HCT116 (cell line): ENCODE data around the gene DENND1A. TPM values are rescaled to one million over a fixed set of nuclear protein-coding genes. Genes with fewer than 3 reads are reported as not detected.

ENCODE experiments used
- ATAC-seq: fragments of 200-7000 bp; cut with Tn5 transposase; 2 replicates; pipeline ENCODE4 v1.9.1; 2020; ENCODE audit warnings: mild to moderate bottlenecking, moderate library complexity
- BruUV-seq: library from RNA; stranded (reverse); fragments of 400-500 nt; replicated peaks from 2 replicates; lab custom pipeline; 2021; lab: Mats Ljungman, UMichigan
- CTCF ChIA-PET: fragments of 300-600 bp; sonication (Branson Sonifier 250); formaldehyde crosslinking; loops from one replicate; lab custom pipeline; 2021; ENCODE audit warnings: antibody characterized with exemption; lab: Charles Lee
- POLR2A ChIA-PET: fragments of 300-600, 350-600 bp; sonication (Branson Sonifier 250); formaldehyde crosslinking; loops from one replicate; lab custom pipeline; 2021; ENCODE audit warnings: antibody characterized with exemption; lab: Charles Lee
- RAD21 ChIA-PET, 2 experiments: fragments of 300-600 bp; sonication (Branson Sonifier 250); formaldehyde crosslinking; loops; one replicate each; lab custom pipeline; 2023; ENCODE audit warnings: low total read pairs in 2 of 2; ENCODE audit not compliant: uncharacterized antibody in 2 of 2, unreplicated experiment in 2 of 2, low non-redundant PET in 1 of 2; lab: Charles Lee
- DNase-seq: peaks from one replicate; pipeline ENCODE4 v3.0.0-alpha.2; 2010; ENCODE audit warnings: low read depth, low spot score
- H2AFZ ChIP-seq: fragments of 200-600 bp; shearing (Covaris generic), sonication (generic); 2 replicates; pipeline ENCODE4 v1.6.1; 2017; ENCODE audit warnings: low read depth, mixed run types, mixed read lengths, antibody characterized with exemption, low read length; ENCODE audit not compliant: poor library complexity, severe bottlenecking
- H3K27ac ChIP-seq: 2 replicates; pipeline ENCODE4 v1.5.1; 2012; ENCODE audit warnings: low read depth, low read length
- H3K27me3 ChIP-seq: fragments of 200-600 bp; sonication (generic); 2 replicates; pipeline ENCODE4 v1.6.1; 2016; ENCODE audit warnings: mixed run types, low read length, mixed read lengths; ENCODE audit not compliant: insufficient read depth
- H3K36me3 ChIP-seq, 2 experiments: fragments of 200-500 bp in 1 of 2; fragments of 200-600 bp in 1 of 2; sonication (Bioruptor generic) in 1 of 2; sonication (generic) in 1 of 2; 2 replicates each; pipeline versions ENCODE4 v1.5.1 to v1.6.1; 2014 to 2016; ENCODE audit warnings: low read length in 2 of 2, inconsistent platforms in 1 of 2, mixed read lengths in 1 of 2, mixed run types in 1 of 2; ENCODE audit not compliant: insufficient read depth in 2 of 2, control insufficient read depth in 1 of 2
- H3K4me1 ChIP-seq, 2 experiments: fragments of 200-600 bp in 1 of 2; sonication (generic) in 1 of 2; 2 replicates each; pipeline versions ENCODE4 v1.5.1 to v1.6.1; 2012 to 2017; ENCODE audit warnings: low read length in 2 of 2, inconsistent platforms in 1 of 2, mild to moderate bottlenecking in 1 of 2, mixed read lengths in 1 of 2, mixed run types in 1 of 2, moderate library complexity in 1 of 2; ENCODE audit not compliant: insufficient read depth in 2 of 2, control insufficient read depth in 1 of 2
- H3K4me2 ChIP-seq: fragments of 200-600 bp; sonication (generic); 2 replicates; pipeline ENCODE4 v1.6.1; 2017; ENCODE audit warnings: mixed run types, low read length, mixed read lengths
- H3K4me3 ChIP-seq, 2 experiments: fragments of 200-600 bp in 1 of 2; sonication (generic) in 1 of 2; replicated peaks in 1 of 2; 2 replicates each; pipeline ENCODE4 v1.5.1; 2011 to 2016; ENCODE audit warnings: low read length in 2 of 2, control low read depth in 1 of 2, low read depth in 1 of 2, mild to moderate bottlenecking in 1 of 2, mixed read lengths in 1 of 2, mixed run types in 1 of 2
- H3K79me2 ChIP-seq: fragments of 200-600 bp; sonication (generic); 2 replicates; pipeline ENCODE4 v1.6.1; 2017; ENCODE audit warnings: mild to moderate bottlenecking, mixed run types, low read length, moderate library complexity, mixed read lengths; ENCODE audit not compliant: insufficient read depth
- H3K9ac ChIP-seq: fragments of 200-600 bp; sonication (generic); 2 replicates; pipeline ENCODE4 v1.6.1; 2016; ENCODE audit warnings: low read length, mixed read lengths
- H3K9me2 ChIP-seq: fragments of 200-600 bp; sonication (generic), shearing (Covaris generic); 2 replicates; pipeline ENCODE4 v1.6.1; 2017; ENCODE audit warnings: mixed run types, mild to moderate bottlenecking, moderate library complexity; ENCODE audit not compliant: insufficient read depth
- H3K9me3 ChIP-seq, 2 experiments: fragments of 200-500 bp in 1 of 2; fragments of 200-600 bp in 1 of 2; sonication (Bioruptor generic) in 1 of 2; sonication (generic) in 1 of 2; 2 replicates each; pipeline ENCODE4 v1.6.1; 2014 to 2017; ENCODE audit warnings: low read length in 2 of 2, mixed read lengths in 2 of 2, inconsistent platforms in 1 of 2, low read depth in 1 of 2, mild to moderate bottlenecking in 1 of 2, mixed run types in 1 of 2, moderate library complexity in 1 of 2; ENCODE audit not compliant: control insufficient read depth in 1 of 2, insufficient read depth in 1 of 2
- H4K20me1 ChIP-seq: fragments of 200-600 bp; sonication (generic), shearing (Covaris generic); 2 replicates; pipeline ENCODE4 v1.6.1; 2017; ENCODE audit warnings: mixed run types, mild to moderate bottlenecking, moderate library complexity; ENCODE audit not compliant: insufficient read depth
- EGR1 ChIP-seq: IDR thresholded peaks from 2 replicates; pipeline ENCODE4 v1.6.1; 2012; ENCODE audit warnings: low read depth
- ELF1 ChIP-seq: IDR thresholded peaks from 2 replicates; pipeline ENCODE4 v1.6.1; 2012; ENCODE audit warnings: low read depth, borderline replicate concordance
- EZH2phosphoT487 ChIP-seq: fragments of 200-600 bp; IDR thresholded peaks from 2 replicates; pipeline ENCODE4 v1.6.1; 2018; ENCODE audit warnings: antibody characterized with exemption, borderline replicate concordance
- JUND ChIP-seq: IDR thresholded peaks from 2 replicates; pipeline ENCODE4 v1.6.1; 2012
- POLR2AphosphoS5 ChIP-seq: IDR thresholded peaks from 2 replicates; pipeline ENCODE4 v1.6.1; 2011; ENCODE audit warnings: mild to moderate bottlenecking, low read depth, low read length, moderate library complexity
- RAD21 ChIP-seq: IDR thresholded peaks from 2 replicates; pipeline ENCODE4 v1.6.1; 2012; ENCODE audit warnings: low read depth, mild to moderate bottlenecking
- SIN3A ChIP-seq: IDR thresholded peaks from 2 replicates; pipeline ENCODE4 v1.6.1; 2012; ENCODE audit warnings: low read depth
- SP1 ChIP-seq: IDR thresholded peaks from 2 replicates; pipeline ENCODE4 v1.6.1; 2012; ENCODE audit warnings: low read depth
- SRF ChIP-seq: IDR thresholded peaks from 2 replicates; pipeline ENCODE4 v1.6.1; 2012; ENCODE audit warnings: low read depth
- ZBTB33 ChIP-seq: IDR thresholded peaks from 2 replicates; pipeline ENCODE4 v1.6.1; 2011; ENCODE audit warnings: mild to moderate bottlenecking, low read length, moderate library complexity; ENCODE audit not compliant: insufficient replicate concordance; ENCODE audit errors: extremely low read depth
- ZNF274 ChIP-seq: fragments of 200-500 bp; sonication (Bioruptor generic); IDR thresholded peaks from 2 replicates; pipeline ENCODE4 v1.6.1; 2014; ENCODE audit warnings: mild to moderate bottlenecking, low read depth, low read length, inconsistent platforms
- intact Hi-C: fragments of 100-400 bp; cut with micrococcal nuclease; formaldehyde crosslinking; loops from 2 replicates; pipeline ENCODE4 v1.10.0; 2022
- total RNA-seq: library from RNA; stranded (reverse); gene quantifications from one replicate; pipeline ENCODE4 v1.2.1, GENCODE V29; 2021; ENCODE audit not compliant: unreplicated experiment

The DENND1A gene
- total RNA-seq, 1 experiment from 2014 or later, result 33.0 TPM

GRCh38 chr9:123742009-123742767, 187.7 kb downstream of the DENND1A start:
- BruUV-seq, result no TSS peak
- Histone ChIP-seq H3K4me1 (no peaks in the 10 kb centered on the region), H4K20me1 (no peaks in the 10 kb centered on the region), H3K9me2 (no peaks in the 10 kb centered on the region), H3K4me3 (no peak overlapping the region), H3K9me3 (no peaks in the 10 kb centered on the region), H3K9ac (no peak overlapping the region), H3K4me2 (no peak overlapping the region), H3K79me2 (no peaks in the 10 kb centered on the region), H2AFZ (no peak overlapping the region), H3K36me3 (no peaks in the 10 kb centered on the region), H3K27me3 (no peaks in the 10 kb centered on the region), H3K27ac (no peak overlapping the region)
- DNase-seq (no peak), ATAC-seq (no peak)
- intact Hi-C loops, result no loop called here
- POLR2A ChIA-PET, result no interaction called here
- CTCF ChIA-PET, result no interaction called here
- RAD21 ChIA-PET, result no interaction called here
- TF ChIP-seq POLR2AphosphoS5, result no peak
- TF ChIP-seq SRF, result no peak
- TF ChIP-seq RAD21, result no peak
- no peak for TF ChIP-seq ZBTB33
- TF ChIP-seq ELF1, result no peak
- TF ChIP-seq JUND, result no peak
- TF ChIP-seq SIN3A, result no peak
- no peak for TF ChIP-seq SP1
- no peak for TF ChIP-seq EZH2phosphoT487
- no peak for TF ChIP-seq ZNF274
- no peak for TF ChIP-seq EGR1
